Adipocyte (in vitro differentiated cells): ENCODE results near the gene ATAD3C.
"Not testable (repeated sequence)": the region's sequence is repeated elsewhere in the genome, so short reads cannot be mapped to it uniquely, and the experiment has no call there.

Source experiments
- DNase-seq: peaks from one replicate; pipeline ENCODE4 v3.0.0-alpha.2; 2015; ENCODE audit warnings: low read depth
- H3K27me3 ChIP-seq: replicated peaks from 2 replicates; pipeline ENCODE4 v1.7.0; 2013; ENCODE audit warnings: mild to moderate bottlenecking, low read length, moderate library complexity; ENCODE audit not compliant: control insufficient read depth, insufficient read depth
- H3K36me3 ChIP-seq: 2 replicates; pipeline ENCODE4 v1.7.0; 2013; ENCODE audit warnings: low read length, mild to moderate bottlenecking, moderate library complexity; ENCODE audit not compliant: control insufficient read depth, insufficient read depth, severe bottlenecking
- H3K4me1 ChIP-seq: 2 replicates; pipeline ENCODE4 v1.7.0; 2013; ENCODE audit warnings: mild to moderate bottlenecking, low read length, moderate library complexity; ENCODE audit not compliant: control insufficient read depth, insufficient read depth
- H3K4me3 ChIP-seq: 2 replicates; pipeline ENCODE4 v1.7.0; 2013; ENCODE audit warnings: mild to moderate bottlenecking, low read length, moderate library complexity
- H3K9ac ChIP-seq: 2 replicates; pipeline ENCODE4 v1.7.0; 2013; ENCODE audit warnings: mild to moderate bottlenecking, low read length, moderate library complexity
- H3K9me3 ChIP-seq: 2 replicates; pipeline ENCODE4 v1.7.0; 2013; ENCODE audit warnings: mild to moderate bottlenecking, low read length, moderate library complexity; ENCODE audit not compliant: control insufficient read depth

ATAD3C gene, protein sequence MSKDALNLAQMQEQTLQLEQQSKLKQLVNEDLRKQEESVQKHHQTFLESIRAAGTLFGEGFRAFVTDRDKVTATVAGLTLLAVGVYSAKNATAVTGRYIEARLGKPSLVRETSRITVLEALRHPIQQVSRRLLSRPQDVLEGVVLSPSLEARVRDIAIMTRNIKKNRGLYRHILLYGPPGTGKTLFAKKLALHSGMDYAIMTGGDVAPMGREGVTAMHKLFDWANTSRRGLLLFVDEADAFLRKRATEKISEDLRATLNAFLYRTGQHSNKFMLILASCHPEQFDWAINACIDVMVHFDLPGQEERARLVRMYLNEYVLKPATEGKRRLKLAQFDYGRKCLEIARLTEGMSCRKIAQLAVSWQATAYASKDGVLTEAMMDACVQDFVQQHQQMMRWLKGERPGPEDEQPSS

GRCh38 chr1:1449099-1449739 lies at the start of gene ATAD3C:
Gene ATAD3C (plus strand): TSS chr1:1449689. CDS start chr1:1450684, 995 bp downstream.
- no peak for DNase-seq
- Histone ChIP-seq H3K4me1 (no peaks in the 10 kb centered on the region), H3K4me3 (no peak within 1 kb of the TSS), H3K36me3 (no peaks in the 10 kb centered on the region), H3K9me3 (no peaks in the 10 kb centered on the region), H3K27me3 (peaks cover 10% of the 10 kb centered on the region), H3K9ac (no peak within 1 kb of the TSS)

GRCh38 chr1:1399872-1400575 lies 49.5 kb upstream of the ATAD3C start:
- H3K4me1 ChIP-seq, result peaks cover 29% of the 10 kb centered on the region
- H3K9ac ChIP-seq, result peak overlapping the region; percentile 93
- DNase-seq, result peak; percentile 46
- H3K9me3 ChIP-seq, result no peaks in the 10 kb centered on the region
- peaks cover 60% of the 10 kb centered on the region for H3K36me3 ChIP-seq
- peak overlapping the region; percentile 91 for H3K4me3 ChIP-seq
- H3K27me3 ChIP-seq, result no peaks in the 10 kb centered on the region

DNA sequence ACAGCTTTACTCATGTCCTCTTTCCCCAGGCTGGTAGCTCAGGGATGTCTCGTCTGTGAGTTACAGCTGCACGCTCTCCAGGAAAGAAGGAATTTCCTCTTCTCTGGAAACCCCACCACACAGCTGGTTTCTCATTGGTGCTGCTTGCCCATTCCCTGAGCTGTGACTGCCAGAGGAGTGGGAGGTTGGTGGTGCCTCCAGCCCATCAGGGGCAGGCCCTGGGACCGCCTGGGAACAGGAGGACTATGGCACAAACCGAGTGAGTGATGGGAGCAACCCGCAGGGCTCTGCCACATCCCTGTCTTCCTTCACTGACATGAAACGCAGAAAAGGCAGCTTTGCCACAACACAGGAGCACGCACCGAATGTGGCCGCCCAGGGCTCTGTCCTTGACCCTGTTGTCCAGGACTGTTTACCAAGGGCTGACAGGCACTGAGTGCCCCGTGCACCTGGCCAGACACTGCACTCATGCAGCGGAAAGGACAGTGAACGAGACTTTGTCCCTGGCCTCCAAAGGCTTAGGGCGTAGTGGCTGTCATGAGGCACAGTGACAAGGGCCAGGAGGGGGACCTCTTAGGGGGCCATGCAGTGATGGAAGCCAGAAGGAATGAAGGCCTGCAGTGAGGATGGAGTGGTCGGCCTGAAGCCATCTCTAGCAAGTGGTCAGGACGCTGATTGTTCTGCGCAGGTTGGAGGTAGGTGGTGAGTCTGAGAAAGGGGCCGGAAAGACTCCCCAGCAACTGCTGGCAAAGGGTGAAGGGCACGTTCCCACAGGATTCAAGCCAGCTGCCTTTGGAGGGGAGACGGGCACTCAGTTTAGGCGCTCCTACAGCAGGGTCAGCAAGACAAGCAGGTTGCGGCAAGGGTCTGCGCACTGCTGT lies 48.7 kb upstream of the ATAD3C start:
- peaks cover 36% of the 10 kb centered on the region for H3K4me1 ChIP-seq
- no peaks in the 10 kb centered on the region for H3K9me3 ChIP-seq
- peaks cover 59% of the 10 kb centered on the region for H3K36me3 ChIP-seq
- no peak for DNase-seq
- H3K9ac ChIP-seq, result peak overlapping the region; percentile 93
- no peaks in the 10 kb centered on the region for H3K27me3 ChIP-seq
- peak overlapping the region; percentile 91 for H3K4me3 ChIP-seq

- Histone ChIP-seq H3K4me1 (peaks cover 42% of the 10 kb centered on the region), H3K36me3 (peaks cover 59% of the 10 kb centered on the region), H3K9me3 (no peaks in the 10 kb centered on the region), H3K4me3 (no peak overlapping the region), H3K9ac (no peak overlapping the region), H3K27me3 (no peaks in the 10 kb centered on the region)
- DNase-seq, result no peak
Measured at GRCh38 chr1:1401457-1402010, 48.0 kb upstream of the ATAD3C start.

DNA sequence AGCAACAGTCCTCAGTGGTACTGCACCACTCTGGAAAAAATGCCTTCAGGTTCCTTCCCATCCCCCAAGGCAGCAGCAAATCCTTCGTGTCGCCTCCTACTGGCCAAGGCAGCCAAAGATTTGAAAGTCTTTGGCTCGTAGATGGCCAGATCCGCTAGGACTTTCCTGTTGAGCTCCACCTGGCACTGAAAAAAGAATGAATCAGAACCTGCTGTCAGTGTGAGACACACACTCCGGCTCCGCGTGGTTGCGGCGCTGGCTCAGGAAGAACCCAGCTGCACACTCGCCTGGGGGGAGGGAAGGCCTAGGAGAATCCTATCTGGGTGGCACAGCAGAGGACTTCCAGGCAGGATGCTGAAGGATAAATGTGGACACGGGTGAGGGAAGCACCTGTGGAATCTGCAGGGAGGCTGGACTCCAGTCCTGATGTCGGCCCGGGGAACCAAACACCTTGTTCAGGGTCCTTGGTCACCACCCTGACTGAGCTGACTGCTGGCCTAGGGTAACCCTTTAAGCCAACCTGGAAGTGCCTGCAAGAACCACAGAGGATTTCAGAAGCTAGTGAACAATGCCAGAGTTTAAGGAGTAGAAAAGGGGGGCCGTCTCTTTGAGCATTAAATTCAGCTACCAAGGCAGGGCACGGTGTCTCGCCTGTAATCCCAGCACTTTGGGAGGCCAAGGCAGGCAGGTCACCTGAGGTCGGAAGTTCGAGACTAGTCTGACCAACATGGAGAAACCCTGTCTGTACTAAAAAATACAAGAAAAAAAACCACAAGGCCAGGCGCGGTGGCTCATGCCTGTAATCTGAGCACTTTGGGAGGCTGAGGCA lies 47.2 kb upstream of the ATAD3C start:
- DNase-seq, result peak; percentile 75
- Histone ChIP-seq H3K4me1 (peaks cover 37% of the 10 kb centered on the region), H3K9me3 (no peaks in the 10 kb centered on the region), H3K27me3 (no peaks in the 10 kb centered on the region), H3K9ac (no peak overlapping the region), H3K4me3 (no peak overlapping the region), H3K36me3 (peaks cover 54% of the 10 kb centered on the region)

- H3K36me3 ChIP-seq, result peaks cover 47% of the 10 kb centered on the region
- not testable (repeated sequence) for H3K9ac ChIP-seq, DNase-seq, H3K9me3 ChIP-seq, H3K27me3 ChIP-seq, H3K4me3 ChIP-seq
- peaks cover 31% of the 10 kb centered on the region for H3K4me1 ChIP-seq
Measured at GRCh38 chr1:1402901-1403392, 46.5 kb upstream of the ATAD3C start.

DNA sequence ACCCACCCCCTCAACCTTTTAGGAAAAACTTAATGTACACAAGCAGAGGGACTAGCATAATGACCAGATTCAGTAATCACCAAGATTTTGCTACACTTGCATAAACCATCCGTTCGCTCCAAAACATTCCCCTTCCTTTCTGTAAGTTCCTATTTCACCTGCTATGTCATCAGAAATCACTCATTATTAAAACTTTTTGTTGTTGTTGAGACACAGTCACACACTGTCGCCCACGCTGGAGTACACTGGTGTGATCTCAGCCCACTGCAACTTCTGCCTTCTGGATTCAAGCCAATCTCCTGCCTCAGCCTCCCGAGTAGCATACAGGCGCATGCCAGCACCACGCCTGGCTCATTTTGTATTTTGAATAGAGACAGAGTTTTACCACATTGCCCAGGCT lies 45.8 kb upstream of the ATAD3C start:
- no peak for DNase-seq
- Histone ChIP-seq H3K9me3 (no peaks in the 10 kb centered on the region), H3K27me3 (no peaks in the 10 kb centered on the region), H3K4me1 (peaks cover 36% of the 10 kb centered on the region), H3K9ac (no peak overlapping the region), H3K4me3 (no peak overlapping the region), H3K36me3 (peaks cover 46% of the 10 kb centered on the region)

- H3K27me3 ChIP-seq, result no peaks in the 10 kb centered on the region
- no peak for DNase-seq
- H3K4me3 ChIP-seq, result peak overlapping the region; percentile 96
- no peaks in the 10 kb centered on the region for H3K9me3 ChIP-seq
- H3K36me3 ChIP-seq, result peaks cover 39% of the 10 kb centered on the region
- H3K4me1 ChIP-seq, result peaks cover 22% of the 10 kb centered on the region
- H3K9ac ChIP-seq, result peak overlapping the region; percentile 98
Measured at GRCh38 chr1:1406101-1406820, 43.2 kb upstream of the ATAD3C start.

- Histone ChIP-seq H3K4me3 (peak within 1 kb of the TSS; percentile 96), H3K9ac (peak within 1 kb of the TSS; percentile 98), H3K27me3 (no peaks in the 10 kb centered on the region), H3K36me3 (peaks cover 32% of the 10 kb centered on the region), H3K9me3 (no peaks in the 10 kb centered on the region), H3K4me1 (peaks cover 20% of the 10 kb centered on the region)
- peak; percentile 97 for DNase-seq
Measured at GRCh38 chr1:1406821-1407635, 42.5 kb upstream of the ATAD3C start, which contains the start of gene MRPL20. Gene MRPL20 (minus strand): TSS chr1:1407293. CDS start chr1:1407217, 76 bp downstream.
